ENCODE results near the gene SLC4A9.

SLC4A9 gene

DNA sequence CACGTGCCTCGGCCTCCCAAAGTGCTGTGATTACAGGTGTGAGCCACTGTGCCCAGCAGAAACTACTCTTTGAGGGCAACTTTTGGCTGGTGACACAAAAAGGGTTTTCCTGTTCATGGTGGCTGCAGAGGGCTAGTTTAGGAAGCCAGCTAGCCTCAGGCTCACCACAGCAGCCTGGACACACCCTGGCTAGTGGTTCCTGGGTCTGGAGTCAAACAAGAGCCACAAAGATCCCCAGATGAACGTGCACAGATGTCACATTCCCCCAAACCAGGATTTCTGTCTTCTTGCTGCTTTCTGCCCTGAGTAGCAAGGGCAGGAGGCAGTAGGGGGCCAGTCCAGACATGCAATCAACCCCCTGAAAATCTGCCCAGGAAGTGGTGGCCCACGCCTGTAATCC, 20.4 kb upstream of the SLC4A9 start:
- Histone ChIP-seq H3K36me3 (ENCODE audit: control insufficient read depth, low read length) (no peaks in the 10 kb centered on the region), H3K79me2 (ENCODE audit: control insufficient read depth, low read length) (no peaks in the 10 kb centered on the region), H4K20me1 (ENCODE audit: control insufficient read depth, insufficient read depth, low read depth, low read length) (no peaks in the 10 kb centered on the region; the same call in 1 of the 2 replicates), H3K9me2 (replicated peaks; ENCODE audit: control insufficient read depth, low read length) (no peaks in the 10 kb centered on the region), H3F3A (ENCODE audit: control insufficient read depth, insufficient read depth) (no peaks in the 10 kb centered on the region), H3K4me2 (ENCODE audit: low read length) (no peak overlapping the region), H3K4me1 (ENCODE audit: control insufficient read depth, low read length) (peaks cover 32% of the 10 kb centered on the region), H3K27me3 (ENCODE audit: control insufficient read depth, low read length) (peaks cover 15% of the 10 kb centered on the region), H3K9me3 (ENCODE audit: control insufficient read depth, insufficient read depth, low read length) (no peaks in the 10 kb centered on the region), H3K27ac (ENCODE audit: low read depth, low read length) (no peak overlapping the region), H3K4me3 (ENCODE audit: low read length) (no peak overlapping the region)
- no peak for TF ChIP-seq EZH2phosphoT487 (IDR thresholded peaks at IDR 0.05; ENCODE audit: borderline replicate concordance, low read length)
- TF ChIP-seq, protein P1, sequence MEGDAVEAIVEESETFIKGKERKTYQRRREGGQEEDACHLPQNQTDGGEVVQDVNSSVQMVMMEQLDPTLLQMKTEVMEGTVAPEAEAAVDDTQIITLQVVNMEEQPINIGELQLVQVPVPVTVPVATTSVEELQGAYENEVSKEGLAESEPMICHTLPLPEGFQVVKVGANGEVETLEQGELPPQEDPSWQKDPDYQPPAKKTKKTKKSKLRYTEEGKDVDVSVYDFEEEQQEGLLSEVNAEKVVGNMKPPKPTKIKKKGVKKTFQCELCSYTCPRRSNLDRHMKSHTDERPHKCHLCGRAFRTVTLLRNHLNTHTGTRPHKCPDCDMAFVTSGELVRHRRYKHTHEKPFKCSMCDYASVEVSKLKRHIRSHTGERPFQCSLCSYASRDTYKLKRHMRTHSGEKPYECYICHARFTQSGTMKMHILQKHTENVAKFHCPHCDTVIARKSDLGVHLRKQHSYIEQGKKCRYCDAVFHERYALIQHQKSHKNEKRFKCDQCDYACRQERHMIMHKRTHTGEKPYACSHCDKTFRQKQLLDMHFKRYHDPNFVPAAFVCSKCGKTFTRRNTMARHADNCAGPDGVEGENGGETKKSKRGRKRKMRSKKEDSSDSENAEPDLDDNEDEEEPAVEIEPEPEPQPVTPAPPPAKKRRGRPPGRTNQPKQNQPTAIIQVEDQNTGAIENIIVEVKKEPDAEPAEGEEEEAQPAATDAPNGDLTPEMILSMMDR (IDR thresholded peaks at IDR 0.05; ENCODE audit: low read depth, low read length, poor library complexity, severe bottlenecking), result no peak

DNA sequence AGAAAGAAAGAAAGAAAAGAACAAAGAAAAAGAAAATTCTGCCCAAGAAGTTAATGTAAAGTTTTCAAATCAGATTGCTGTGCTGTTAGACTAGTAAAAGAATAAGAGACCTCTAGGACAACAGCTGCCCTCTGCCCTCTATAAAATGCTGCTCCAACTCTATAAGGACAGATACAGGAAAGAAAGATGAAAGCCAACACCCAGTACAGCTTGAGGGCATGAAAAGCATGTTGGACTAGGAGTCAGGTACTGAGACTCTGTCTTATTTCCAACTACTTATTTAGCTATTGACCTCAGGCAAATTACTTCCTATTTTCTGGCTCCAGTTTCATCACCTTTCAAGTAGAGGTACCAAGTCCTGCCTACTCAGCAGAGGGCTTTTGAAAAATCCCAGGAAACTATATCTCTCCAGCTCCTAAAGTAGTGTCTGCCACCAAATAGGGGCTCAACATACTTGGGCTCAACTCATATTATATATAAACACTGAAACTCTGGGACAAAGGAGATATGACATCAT, 19.3 kb upstream of the SLC4A9 start:
- H3K9me3 ChIP-seq (ENCODE audit: control insufficient read depth, insufficient read depth, low read length), result no peaks in the 10 kb centered on the region
- H3K4me3 ChIP-seq (ENCODE audit: low read length), result no peak overlapping the region
- no peak overlapping the region for H3K4me2 ChIP-seq (ENCODE audit: low read length)
- no peaks in the 10 kb centered on the region; the same call in 1 of the 2 replicates for H4K20me1 ChIP-seq (ENCODE audit: control insufficient read depth, insufficient read depth, low read depth, low read length)
- H3K79me2 ChIP-seq (ENCODE audit: control insufficient read depth, low read length), result no peaks in the 10 kb centered on the region
- TF ChIP-seq, protein P1 (IDR thresholded peaks at IDR 0.05; ENCODE audit: low read depth, low read length, poor library complexity, severe bottlenecking), result no peak
- no peak for TF ChIP-seq EZH2phosphoT487 (IDR thresholded peaks at IDR 0.05; ENCODE audit: borderline replicate concordance, low read length)
- H3K27me3 ChIP-seq (ENCODE audit: control insufficient read depth, low read length), result peaks cover 26% of the 10 kb centered on the region
- no peaks in the 10 kb centered on the region for H3K36me3 ChIP-seq (ENCODE audit: control insufficient read depth, low read length)
- no peak overlapping the region for H3K27ac ChIP-seq (ENCODE audit: low read depth, low read length)
- no peaks in the 10 kb centered on the region for H3F3A ChIP-seq (ENCODE audit: control insufficient read depth, insufficient read depth)
- no peaks in the 10 kb centered on the region for H3K9me2 ChIP-seq (replicated peaks; ENCODE audit: control insufficient read depth, low read length)
- peaks cover 32% of the 10 kb centered on the region for H3K4me1 ChIP-seq (ENCODE audit: control insufficient read depth, low read length)

DNA sequence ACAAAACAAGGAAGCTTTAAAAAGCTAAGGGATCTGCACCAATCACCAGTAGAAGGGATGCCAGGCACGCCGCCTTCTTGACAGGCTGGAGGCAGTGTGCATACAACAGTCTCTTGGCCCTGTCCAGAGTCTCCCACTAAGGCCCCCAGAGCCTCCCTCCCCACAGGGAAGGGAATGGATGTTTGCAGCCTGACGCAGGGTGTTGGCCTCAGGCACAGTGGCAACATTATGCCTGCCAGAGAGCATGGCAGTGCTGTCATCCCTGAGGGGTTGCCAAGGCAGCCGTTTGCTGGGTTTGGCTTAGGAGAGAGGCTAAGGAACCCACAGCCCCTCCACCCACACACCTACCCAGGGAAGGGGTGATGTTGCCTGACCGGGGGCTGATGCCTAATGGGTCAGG, 18.4 kb upstream of the SLC4A9 start:
- Histone ChIP-seq H3K4me2 (ENCODE audit: low read length) (peak overlapping the region; percentile 61; the same call in 1 of the 2 replicates), H3F3A (ENCODE audit: control insufficient read depth, insufficient read depth) (no peaks in the 10 kb centered on the region), H3K4me3 (ENCODE audit: low read length) (peak overlapping the region; percentile 52; the same call in 1 of the 2 replicates), H4K20me1 (ENCODE audit: control insufficient read depth, insufficient read depth, low read depth, low read length) (no peaks in the 10 kb centered on the region; the same call in 1 of the 2 replicates), H3K79me2 (ENCODE audit: control insufficient read depth, low read length) (no peaks in the 10 kb centered on the region), H3K9me2 (replicated peaks; ENCODE audit: control insufficient read depth, low read length) (no peaks in the 10 kb centered on the region), H3K4me1 (ENCODE audit: control insufficient read depth, low read length) (peaks cover 40% of the 10 kb centered on the region), H3K36me3 (ENCODE audit: control insufficient read depth, low read length) (no peaks in the 10 kb centered on the region), H3K27me3 (ENCODE audit: control insufficient read depth, low read length) (peaks cover 34% of the 10 kb centered on the region), H3K9me3 (ENCODE audit: control insufficient read depth, insufficient read depth, low read length) (no peaks in the 10 kb centered on the region), H3K27ac (ENCODE audit: low read depth, low read length) (no peak overlapping the region)
- TF ChIP-seq, protein P1 (IDR thresholded peaks at IDR 0.05; ENCODE audit: low read depth, low read length, poor library complexity, severe bottlenecking), result no peak
- TF ChIP-seq EZH2phosphoT487 (IDR thresholded peaks at IDR 0.05; ENCODE audit: borderline replicate concordance, low read length), result no peak
